Keratinocyte (primary cell): ENCODE data around the gene BBX. TPM values are rescaled to one million over a fixed set of nuclear protein-coding genes. Genes with fewer than 3 reads are reported as not detected.

Experiments used
- DNase-seq: peaks from one replicate; pipeline ENCODE4 v3.0.0-alpha.2; 2011; ENCODE audit warnings: low read depth, missing footprints, low spot score
- FAIRE-seq: peaks from 2 replicates; lab custom pipeline; 2011; peaks lifted over from hg19 to GRCh38; lab: Jason Lieb, UNC
- H2AFZ ChIP-seq: 2 replicates; pipeline ENCODE4 v1.6.0; 2012; ENCODE audit warnings: low read length, control low read depth, inconsistent platforms; ENCODE audit not compliant: control insufficient read depth
- H3K27ac ChIP-seq: 2 replicates; pipeline ENCODE4 v1.5.1; 2011; ENCODE audit warnings: low read length; ENCODE audit not compliant: control insufficient read depth, insufficient read depth
- H3K27me3 ChIP-seq: 3 replicates; pipeline ENCODE4 v1.6.0; 2011; ENCODE audit warnings: low read length; ENCODE audit not compliant: control insufficient read depth, insufficient read depth; ENCODE audit errors: extremely low read depth
- H3K36me3 ChIP-seq, 2 experiments: 2 replicates in 1 of 2; 3 replicates in 1 of 2; pipeline ENCODE4 v1.5.1; 2011; ENCODE audit warnings: low read length in 2 of 2, mild to moderate bottlenecking in 1 of 2; ENCODE audit not compliant: control insufficient read depth in 2 of 2, insufficient read depth in 2 of 2; ENCODE audit errors: extremely low read depth in 1 of 2
- H3K4me1 ChIP-seq: 3 replicates; pipeline ENCODE4 v1.5.1; 2011; ENCODE audit warnings: low read length; ENCODE audit not compliant: control insufficient read depth, insufficient read depth; ENCODE audit errors: extremely low read depth
- H3K4me2 ChIP-seq: 3 replicates; pipeline ENCODE4 v1.6.0; 2011; ENCODE audit warnings: low read depth, low read length; ENCODE audit not compliant: control insufficient read depth, insufficient read depth; ENCODE audit errors: extremely low read depth
- H3K4me3 ChIP-seq, 3 experiments: fragments of 200-600 bp in 1 of 3; sonication (generic) in 1 of 3; 2 replicates in 2 of 3; 3 replicates in 1 of 3; pipeline ENCODE4 v1.5.1; 2011 to 2016; ENCODE audit warnings: low read length in 3 of 3, mild to moderate bottlenecking in 3 of 3, control low read depth in 2 of 3, inconsistent platforms in 1 of 3, low read depth in 1 of 3, mixed read lengths in 1 of 3, mixed run types in 1 of 3, moderate library complexity in 1 of 3; ENCODE audit not compliant: control insufficient read depth in 2 of 3, insufficient read depth in 2 of 3; ENCODE audit errors: extremely low read depth in 1 of 3
- H3K79me2 ChIP-seq: 2 replicates; pipeline ENCODE4 v1.6.0; 2012; ENCODE audit warnings: low read length; ENCODE audit not compliant: control insufficient read depth, insufficient read depth
- H3K9ac ChIP-seq: 3 replicates; pipeline ENCODE4 v1.6.0; 2011; ENCODE audit warnings: low read length; ENCODE audit not compliant: control insufficient read depth, insufficient read depth; ENCODE audit errors: extremely low read depth
- H3K9me1 ChIP-seq: 3 replicates; pipeline ENCODE4 v1.6.0; 2011; ENCODE audit warnings: low read length; ENCODE audit not compliant: control insufficient read depth, insufficient read depth; ENCODE audit errors: extremely low read depth
- H3K9me3 ChIP-seq: 2 replicates; pipeline ENCODE4 v1.5.1; 2012; ENCODE audit warnings: low read depth, low read length; ENCODE audit not compliant: control insufficient read depth
- H4K20me1 ChIP-seq: 3 replicates; pipeline ENCODE4 v1.6.0; 2011; ENCODE audit warnings: low read length; ENCODE audit not compliant: control insufficient read depth, insufficient read depth; ENCODE audit errors: extremely low read depth
- EZH2 ChIP-seq: IDR thresholded peaks from one replicate; pipeline ENCODE4 v1.6.1; 2012; ENCODE audit warnings: inconsistent platforms, mild to moderate bottlenecking, low read length, moderate library complexity
- dilution Hi-C: fragments of 300-500 bp; cut with MboI; formaldehyde crosslinking; loops from one replicate; pipeline ENCODE4 v1.7.0; 2020; ENCODE audit warnings: low sequenced_read_pairs; ENCODE audit not compliant: extremely low pct_ligation_motif_present
- polyA plus RNA-seq, 5 experiments: library from polyadenylated mRNA; depleted of rRNA in 3 of 5; stranded (reverse) in 3 of 5; stranded (forward) in 1 of 5; unstranded in 1 of 5; fragments of >200 nt; gene quantifications; 1 replicate in 1 of 5; 2 replicates in 3 of 5; 3 replicates in 1 of 5; pipeline versions ENCODE4 v1.2.1 to v1.2.3, GENCODE V29; 2011 to 2012; ENCODE audit warnings: missing spikeins in 2 of 5, low read depth in 1 of 5, low replicate concordance in 1 of 5
- TF ChIP-seq, protein P1 (sequence below), 3 experiments: IDR thresholded peaks in 1 of 3; conservative IDR thresholded peaks in 1 of 3; optimal IDR thresholded peaks in 1 of 3; 2 replicates in 2 of 3; 3 replicates in 1 of 3; pipeline versions ENCODE3 to v1.5.1; 2011; ENCODE audit warnings: low read length in 3 of 3, mild to moderate bottlenecking in 3 of 3, moderate library complexity in 2 of 3, control low read depth in 1 of 3, inconsistent platforms in 1 of 3; ENCODE audit not compliant: insufficient read depth in 2 of 3; ENCODE audit errors: extremely low read depth in 1 of 3

Gene BBX
- polyA plus RNA-seq, 1 donor (not counting 4 experiments of a cell fraction or from before 2014, with no cell fraction given): 43.4 TPM

GRCh38 chr3:107660306-107660976 lies 137.7 kb downstream of the BBX start:
- Histone ChIP-seq H3K4me1 (no peaks in the 10 kb centered on the region), H3K9me1 (no peaks in the 10 kb centered on the region), H3K9me3 (no peaks in the 10 kb centered on the region), H3K36me3 (no peaks in the 10 kb centered on the region), H4K20me1 (no peaks in the 10 kb centered on the region), H3K4me3 (no peak overlapping the region), H3K27me3 (no peaks in the 10 kb centered on the region), H3K27ac (no peak overlapping the region), H3K4me2 (no peak overlapping the region), H3K79me2 (no peaks in the 10 kb centered on the region), H2AFZ (no peak overlapping the region), H3K9ac (no peak overlapping the region)
- no peak for FAIRE-seq
- TF ChIP-seq EZH2: no peak
- TF ChIP-seq, protein P1, sequence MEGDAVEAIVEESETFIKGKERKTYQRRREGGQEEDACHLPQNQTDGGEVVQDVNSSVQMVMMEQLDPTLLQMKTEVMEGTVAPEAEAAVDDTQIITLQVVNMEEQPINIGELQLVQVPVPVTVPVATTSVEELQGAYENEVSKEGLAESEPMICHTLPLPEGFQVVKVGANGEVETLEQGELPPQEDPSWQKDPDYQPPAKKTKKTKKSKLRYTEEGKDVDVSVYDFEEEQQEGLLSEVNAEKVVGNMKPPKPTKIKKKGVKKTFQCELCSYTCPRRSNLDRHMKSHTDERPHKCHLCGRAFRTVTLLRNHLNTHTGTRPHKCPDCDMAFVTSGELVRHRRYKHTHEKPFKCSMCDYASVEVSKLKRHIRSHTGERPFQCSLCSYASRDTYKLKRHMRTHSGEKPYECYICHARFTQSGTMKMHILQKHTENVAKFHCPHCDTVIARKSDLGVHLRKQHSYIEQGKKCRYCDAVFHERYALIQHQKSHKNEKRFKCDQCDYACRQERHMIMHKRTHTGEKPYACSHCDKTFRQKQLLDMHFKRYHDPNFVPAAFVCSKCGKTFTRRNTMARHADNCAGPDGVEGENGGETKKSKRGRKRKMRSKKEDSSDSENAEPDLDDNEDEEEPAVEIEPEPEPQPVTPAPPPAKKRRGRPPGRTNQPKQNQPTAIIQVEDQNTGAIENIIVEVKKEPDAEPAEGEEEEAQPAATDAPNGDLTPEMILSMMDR (optimal IDR thresholded peaks at IDR 0.05 in 1 of 3, IDR thresholded peaks at IDR 0.05 in 1 of 3, conservative IDR thresholded peaks at IDR 0.05 in 1 of 3; ENCODE audit: extremely low read depth in 1 of 3, insufficient read depth in 2 of 3, low read length in 3 of 3): peak in 2 of 3 experiments; percentile 36 to 45
- no peak for DNase-seq
- dilution Hi-C loops: no loop called here

- Histone ChIP-seq H3K4me1 (no peaks in the 10 kb centered on the region), H3K9ac (no peak overlapping the region), H3K4me2 (no peak overlapping the region), H3K9me1 (no peaks in the 10 kb centered on the region), H2AFZ (no peak overlapping the region), H3K9me3 (no peaks in the 10 kb centered on the region), H3K79me2 (no peaks in the 10 kb centered on the region), H4K20me1 (no peaks in the 10 kb centered on the region), H3K4me3 (no peak overlapping the region), H3K27ac (no peak overlapping the region), H3K36me3 (no peaks in the 10 kb centered on the region), H3K27me3 (no peaks in the 10 kb centered on the region)
- TF ChIP-seq, protein P1 (optimal IDR thresholded peaks at IDR 0.05 in 1 of 3, IDR thresholded peaks at IDR 0.05 in 1 of 3, conservative IDR thresholded peaks at IDR 0.05 in 1 of 3; ENCODE audit: extremely low read depth in 1 of 3, insufficient read depth in 2 of 3, low read length in 3 of 3): no peak
- no peak for TF ChIP-seq EZH2
- DNase-seq: no peak
- dilution Hi-C loops: no loop called here
- FAIRE-seq: no peak
Observed at GRCh38 chr3:107661447-107662123, 138.8 kb downstream of the BBX start.
